Activated CD4-positive, alpha-beta T cell treated with anti-CD3 and anti-CD28 coated beads, Interleukin-2, amount 10 ng/mL, durations not matched to agents 7 days and 5 days (primary cell): ENCODE results near the gene BORCS6. TPM values are rescaled to one million over a fixed set of nuclear protein-coding genes. Genes with fewer than 3 reads are reported as not detected.

Experiments used
- CTCF ChIA-PET: fragments of 350-600 bp; sonication (Branson Sonifier 250); formaldehyde crosslinking; loops from one replicate; lab custom pipeline; 2021; ENCODE audit warnings: antibody characterized with exemption; lab: Charles Lee
- POLR2A ChIA-PET: fragments of 350-600 bp; sonication (Branson Sonifier 250); formaldehyde crosslinking; loops from one replicate; lab custom pipeline; 2021; ENCODE audit warnings: antibody characterized with exemption; lab: Charles Lee
- DNase-seq: peaks from one replicate; pipeline ENCODE4 v3.0.0-alpha.2; 2020
- H3K27ac Mint-ChIP-seq: one replicate; pipeline ENCODE4 v1.8.0; 2021; ENCODE audit warnings: mild to moderate bottlenecking, moderate library complexity, mixed read lengths
- H3K27me3 Mint-ChIP-seq: one replicate; pipeline ENCODE4 v1.8.0; 2021; ENCODE audit warnings: mixed read lengths
- H3K36me3 Mint-ChIP-seq: one replicate; pipeline ENCODE4 v1.8.0; 2021; ENCODE audit warnings: low read depth, mixed read lengths
- H3K4me1 Mint-ChIP-seq: one replicate; pipeline ENCODE4 v1.8.0; 2021; ENCODE audit warnings: mixed read lengths
- H3K4me3 Mint-ChIP-seq: one replicate; pipeline ENCODE4 v1.8.0; 2021; ENCODE audit warnings: mild to moderate bottlenecking, moderate library complexity, mixed read lengths
- H3K9me3 Mint-ChIP-seq: one replicate; pipeline ENCODE4 v1.8.0; 2021; ENCODE audit warnings: mixed read lengths
- total RNA-seq, 2 experiments: library from RNA; stranded (reverse); gene quantifications; one replicate each; pipeline ENCODE4 v1.2.3, GENCODE V29; 2021

The BORCS6 gene
- total RNA-seq = 10 to 100 TPM; 12.2 to 12.9 TPM

DNA sequence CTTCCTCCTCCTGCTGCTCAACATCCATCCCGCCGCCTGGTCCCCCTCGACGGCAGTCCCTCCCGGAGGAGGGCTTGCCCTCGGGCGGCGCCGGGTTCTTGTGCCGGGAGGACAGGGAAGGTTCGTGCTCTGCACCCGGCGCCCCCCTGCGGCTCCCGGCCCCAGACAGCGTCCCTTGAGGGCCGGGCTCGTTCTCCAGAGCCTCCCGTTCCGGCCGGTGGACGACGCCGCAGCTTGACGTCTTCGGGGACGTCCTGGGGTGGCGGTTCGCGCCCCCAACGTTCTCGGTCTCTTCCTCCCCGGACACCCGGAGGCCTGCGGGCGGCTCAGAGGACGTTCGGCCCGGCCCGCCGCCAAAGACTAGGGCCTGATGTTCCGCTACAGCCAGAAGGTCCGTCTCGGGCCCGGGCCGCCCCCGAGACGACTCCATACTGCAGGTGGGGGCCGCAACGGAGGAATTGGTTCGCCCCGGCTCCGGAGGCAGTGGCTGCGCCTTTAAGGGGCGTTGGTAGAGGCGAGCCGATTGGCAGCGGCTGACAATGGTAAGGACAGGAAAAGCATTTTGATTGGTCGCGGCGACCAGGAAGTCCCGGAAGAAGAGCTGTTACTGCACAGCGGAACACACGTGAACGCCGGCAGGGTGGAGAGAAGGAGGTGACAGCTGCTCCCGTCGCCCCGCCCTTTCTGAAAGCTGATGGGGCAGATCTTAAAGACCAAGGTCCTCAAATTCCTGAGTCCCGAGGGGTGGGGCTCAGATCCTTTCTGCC lies at the start of gene BORCS6:
TSS of gene BORCS6 (minus strand) at position 470 of the 767 bp plus-strand sequence. CDS start at position 430, 40 bp downstream.
- Mint-ChIP-seq H3K9me3 (no peaks in the 10 kb centered on the region), H3K4me3 (no peak within 1 kb of the TSS), H3K27me3 (no peaks in the 10 kb centered on the region), H3K4me1 (peaks cover 11% of the 10 kb centered on the region), H3K36me3 (no peaks in the 10 kb centered on the region), H3K27ac (peak within 1 kb of the TSS; percentile 42)
- peak; percentile 97 for DNase-seq
- ChIA-PET CTCF (interaction anchor here (0.6 to 4.0 kb wide), 17 partner anchors 9 to 596 kb away, joined by 3 to 16 read pairs (median 4); partner anchors contain the start of genes ALOXE3, AURKB, CTC1 and PFAS), POLR2A (interaction anchor here (0.6 to 2.7 kb wide), 5 partner anchors 17 to 574 kb away, joined by 3 to 10 read pairs (median 5); partner anchors contain the start of gene AURKB)

DNA sequence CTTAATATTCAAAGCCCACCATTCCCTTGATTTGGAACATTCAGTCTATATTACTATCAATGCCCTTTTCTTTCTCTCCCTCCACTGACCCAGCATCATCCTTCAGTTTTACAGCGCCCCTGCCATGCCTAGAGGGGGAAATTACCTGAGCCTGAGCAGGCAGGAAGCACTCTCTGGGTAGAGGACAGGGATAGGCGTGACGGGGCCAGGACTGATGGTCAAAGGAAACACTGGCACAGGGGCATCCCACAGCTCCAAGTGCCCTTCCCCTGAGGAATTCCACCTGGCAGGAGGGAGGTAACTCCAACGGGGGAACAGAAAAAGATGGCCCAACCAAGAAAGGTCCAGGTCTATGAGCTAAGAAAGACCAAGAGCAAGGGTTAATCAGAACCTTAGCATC lies 47.9 kb upstream of the BORCS6 start:
- no peaks in the 10 kb centered on the region for H3K27me3 Mint-ChIP-seq
- peaks cover 11% of the 10 kb centered on the region for H3K4me1 Mint-ChIP-seq
- no peak for DNase-seq
- H3K36me3 Mint-ChIP-seq = peaks cover 63% of the 10 kb centered on the region
- H3K9me3 Mint-ChIP-seq = no peaks in the 10 kb centered on the region
- no peak overlapping the region for H3K4me3 Mint-ChIP-seq
- ChIA-PET POLR2A (interaction anchor here (0.6 kb wide), 1 partner anchor 10 kb away, joined by 5 read pairs; the partner anchor contains the start of gene CTC1), CTCF (interaction anchor here (0.8 to 1.6 kb wide), 4 partner anchors 15 to 104 kb away, joined by 3 to 9 read pairs (median 4); partner anchors contain the start of genes AURKB and SLC25A35)
- no peak overlapping the region for H3K27ac Mint-ChIP-seq

DNA sequence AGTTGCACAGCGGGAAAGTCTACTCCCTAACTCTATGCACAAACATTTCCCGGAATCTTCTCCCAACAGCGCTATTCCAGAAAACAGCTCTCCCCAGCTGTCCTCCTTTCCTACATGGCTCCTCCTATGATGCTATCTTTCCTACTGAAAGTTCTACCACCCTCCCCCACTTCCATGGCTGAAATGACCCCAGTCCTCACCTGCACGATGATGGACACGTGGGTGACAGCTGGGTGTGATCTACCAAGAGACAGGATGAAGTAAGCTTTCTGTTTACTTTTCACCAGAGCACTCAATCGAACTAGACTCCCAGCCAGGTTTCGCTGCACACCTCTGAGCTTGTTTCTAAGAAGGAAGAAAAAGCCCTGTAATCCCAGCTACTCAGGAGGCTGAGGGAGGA lies 47.2 kb upstream of the BORCS6 start:
- Mint-ChIP-seq H3K27me3 (no peaks in the 10 kb centered on the region), H3K27ac (no peak overlapping the region), H3K4me1 (peaks cover 7% of the 10 kb centered on the region), H3K36me3 (peaks cover 63% of the 10 kb centered on the region), H3K9me3 (no peaks in the 10 kb centered on the region), H3K4me3 (no peak overlapping the region)
- no peak for DNase-seq
- ChIA-PET POLR2A (interaction anchor here (0.6 kb wide), 1 partner anchor 11 kb away, joined by 5 read pairs; the partner anchor contains the start of gene CTC1), CTCF (interaction anchor here (1.0 to 1.6 kb wide), 3 partner anchors 14 to 103 kb away, joined by 4 to 9 read pairs (median 4); partner anchors contain the start of gene SLC25A35)

DNA sequence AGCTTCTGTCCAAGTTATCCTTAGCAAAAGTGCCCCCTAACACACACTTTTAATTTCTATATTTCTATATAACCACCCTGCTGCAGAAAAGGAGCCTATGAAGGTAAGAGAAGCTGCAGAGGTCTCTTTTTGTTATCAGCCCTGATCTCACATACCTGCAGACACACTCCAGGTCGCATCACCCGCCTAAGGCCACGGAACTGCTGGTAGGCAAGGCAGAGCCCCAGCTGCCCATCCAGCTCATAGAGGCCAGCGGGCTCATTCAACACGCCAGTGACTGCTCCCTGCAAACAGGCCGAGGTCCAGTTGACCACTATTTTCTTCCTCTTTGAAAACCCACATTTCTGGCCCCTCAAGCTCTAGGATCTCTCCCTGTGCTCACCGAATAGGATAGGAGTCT lies 45.7 kb upstream of the BORCS6 start:
- CTCF ChIA-PET = interaction anchor here (0.6 to 1.6 kb wide), 5 partner anchors 8 to 45 kb away, joined by 3 to 5 read pairs (median 3); partner anchors contain the start of gene CTC1
- H3K27ac Mint-ChIP-seq = no peak overlapping the region
- H3K36me3 Mint-ChIP-seq = peaks cover 69% of the 10 kb centered on the region
- no peaks in the 10 kb centered on the region for H3K27me3 Mint-ChIP-seq
- peaks cover 7% of the 10 kb centered on the region for H3K4me1 Mint-ChIP-seq
- no peak for DNase-seq
- no peak overlapping the region for H3K4me3 Mint-ChIP-seq
- POLR2A ChIA-PET = no interaction called here
- H3K9me3 Mint-ChIP-seq = no peaks in the 10 kb centered on the region

DNA sequence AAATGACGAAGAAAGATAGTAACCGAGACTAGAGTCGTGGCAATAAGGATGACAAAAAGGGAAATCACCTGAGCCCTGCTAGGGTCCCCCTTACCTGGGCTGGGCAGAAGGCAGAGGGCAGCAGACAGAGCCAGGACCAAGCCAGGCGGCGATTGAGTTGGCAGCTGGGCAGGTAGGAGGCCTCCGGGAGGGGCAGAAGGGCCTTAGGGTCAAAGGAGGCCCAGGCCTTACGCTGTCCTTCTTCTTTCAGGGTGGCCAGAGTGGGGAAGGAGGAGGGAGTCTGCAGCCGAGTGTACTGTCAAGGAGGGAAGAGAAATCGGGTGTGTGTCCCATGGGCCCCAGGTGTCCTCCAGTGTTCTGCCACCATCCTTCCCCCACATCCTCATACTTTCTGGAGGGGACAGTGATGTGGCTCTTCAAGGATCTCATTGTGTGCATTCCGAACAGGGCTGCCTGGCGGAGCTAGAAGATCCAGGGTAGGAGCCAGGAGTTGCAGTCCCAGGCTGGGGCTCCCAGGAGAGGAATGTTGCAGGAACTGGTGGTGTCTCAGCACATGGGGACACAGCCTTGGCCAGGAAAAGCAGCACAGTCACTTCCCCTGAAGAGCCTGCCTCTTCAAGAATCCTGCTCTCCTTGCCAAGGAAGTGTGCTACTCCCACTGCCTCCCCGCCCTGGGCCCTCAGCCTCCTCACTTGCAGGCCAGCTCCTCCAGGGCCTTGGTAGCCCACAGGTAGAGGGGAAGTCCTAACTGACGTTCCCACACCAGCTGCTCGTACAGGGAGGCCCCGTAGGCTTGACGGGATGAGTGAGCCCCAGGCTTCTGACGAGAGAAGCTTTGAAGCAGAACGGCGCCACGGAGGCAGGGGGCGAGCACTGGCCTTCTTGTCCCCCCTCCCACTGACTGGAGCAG lies 44.6 kb upstream of the BORCS6 start:
- Mint-ChIP-seq H3K36me3 (peaks cover 74% of the 10 kb centered on the region), H3K4me3 (no peak overlapping the region), H3K27ac (no peak overlapping the region), H3K27me3 (no peaks in the 10 kb centered on the region), H3K9me3 (no peaks in the 10 kb centered on the region), H3K4me1 (peaks cover 5% of the 10 kb centered on the region)
- POLR2A ChIA-PET = no interaction called here
- CTCF ChIA-PET = interaction anchor here (0.6 to 1.6 kb wide), 5 partner anchors 7 to 46 kb away, joined by 3 to 5 read pairs (median 3); partner anchors contain the start of gene CTC1
- no peak for DNase-seq

DNA sequence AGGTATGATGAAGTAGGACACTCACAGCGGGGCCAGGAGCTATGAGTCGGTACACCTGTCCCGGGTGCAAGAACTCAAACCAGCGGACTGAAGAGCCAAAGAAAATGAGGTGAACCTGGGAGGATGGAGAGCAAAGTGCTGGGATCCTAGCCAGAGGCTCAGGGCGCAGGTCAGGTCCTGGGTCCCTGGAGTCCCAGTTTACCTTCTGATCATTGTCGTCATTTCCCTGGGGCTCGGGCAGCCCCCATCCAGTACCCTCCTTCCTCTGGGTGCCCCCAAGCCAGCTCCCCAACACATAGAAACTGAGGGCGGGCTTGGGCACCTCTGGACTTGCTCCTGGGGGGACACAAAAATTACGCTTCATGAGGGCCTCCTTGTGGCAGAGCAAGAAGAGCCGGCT lies 41.7 kb upstream of the BORCS6 start:
- CTCF ChIA-PET = interaction anchor here (1.2 to 1.9 kb wide), 3 partner anchors 10 to 15 kb away, joined by 3 to 6 read pairs (median 6); no protein-coding TSS in a partner anchor
- Mint-ChIP-seq H3K27me3 (no peaks in the 10 kb centered on the region), H3K27ac (no peak overlapping the region), H3K4me1 (peaks cover 16% of the 10 kb centered on the region), H3K36me3 (peaks cover 82% of the 10 kb centered on the region), H3K4me3 (no peak overlapping the region), H3K9me3 (no peaks in the 10 kb centered on the region)
- POLR2A ChIA-PET = no interaction called here
- no peak for DNase-seq

DNA sequence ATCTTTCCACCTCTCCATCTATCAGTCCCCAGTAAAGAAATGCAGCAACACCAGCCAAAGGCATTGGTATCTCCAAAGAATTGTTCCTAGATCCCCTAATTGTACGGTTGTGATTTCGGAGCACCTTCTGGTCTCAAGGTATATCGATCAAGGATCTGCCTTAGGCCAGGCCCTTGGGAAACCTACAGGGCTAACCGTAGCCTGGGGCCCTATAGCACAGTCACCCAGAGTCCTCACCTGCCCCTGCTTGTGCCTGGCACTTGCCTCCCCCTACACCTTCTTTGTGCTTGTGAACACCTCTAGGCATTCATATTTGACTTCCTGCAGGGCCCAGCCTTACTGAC lies 37.2 kb upstream of the BORCS6 start:
- Mint-ChIP-seq H3K36me3 (peaks cover 61% of the 10 kb centered on the region), H3K4me3 (peak overlapping the region; percentile 54), H3K4me1 (peaks cover 53% of the 10 kb centered on the region), H3K9me3 (no peaks in the 10 kb centered on the region), H3K27me3 (no peaks in the 10 kb centered on the region), H3K27ac (peak overlapping the region; percentile 88)
- DNase-seq = no peak
- CTCF ChIA-PET = interaction anchor here (0.6 to 1.5 kb wide), 5 partner anchors 8 to 117 kb away, joined by 3 to 5 read pairs (median 3); partner anchors contain the start of gene CTC1
- POLR2A ChIA-PET = interaction anchor here (0.6 to 0.8 kb wide), 2 partner anchors 21 to 28 kb away, joined by 3 to 4 read pairs; partner anchors contain the start of gene CTC1

DNA sequence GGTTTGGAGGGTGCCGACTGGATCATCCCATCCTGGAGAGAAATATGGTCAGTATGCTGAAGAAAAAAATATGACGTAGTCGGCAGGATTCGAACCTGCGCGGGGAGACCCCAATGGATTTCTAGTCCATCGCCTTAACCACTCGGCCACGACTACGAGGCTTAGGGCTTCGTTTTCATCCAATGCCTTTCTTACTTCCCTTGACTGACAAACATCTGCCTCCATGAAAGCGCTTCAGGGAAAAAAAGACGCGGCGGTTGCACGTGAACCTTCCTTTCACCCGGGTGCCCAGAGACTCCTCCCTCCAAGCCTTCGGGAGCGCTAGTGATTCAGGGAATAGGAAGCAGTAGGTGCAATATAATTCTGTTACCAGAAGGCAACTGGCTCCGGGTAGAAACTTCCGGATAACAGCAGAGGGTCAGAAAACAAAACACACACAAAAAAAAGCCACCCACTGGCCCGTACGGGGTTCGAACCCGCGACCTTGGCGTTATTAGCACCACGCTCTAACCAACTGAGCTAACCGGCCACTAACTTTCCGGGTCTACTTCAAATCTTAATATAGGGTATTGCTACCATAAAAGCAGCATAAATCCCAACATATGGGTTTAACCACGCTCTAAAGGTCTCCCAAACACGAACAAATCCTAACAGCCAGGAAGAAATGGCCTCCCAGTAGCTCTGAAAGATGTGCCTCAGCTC lies 36.7 kb upstream of the BORCS6 start:
- ChIA-PET CTCF (interaction anchor here (0.8 to 1.5 kb wide), 6 partner anchors 9 to 157 kb away, joined by 3 to 5 read pairs (median 4); partner anchors contain the start of gene CTC1), POLR2A (interaction anchor here (0.6 to 0.8 kb wide), 3 partner anchors 21 to 32 kb away, joined by 3 to 9 read pairs (median 4); partner anchors contain the start of gene CTC1)
- Mint-ChIP-seq H3K4me1 (peaks cover 55% of the 10 kb centered on the region), H3K9me3 (no peaks in the 10 kb centered on the region), H3K27me3 (no peaks in the 10 kb centered on the region), H3K36me3 (peaks cover 57% of the 10 kb centered on the region), H3K4me3 (peak overlapping the region; percentile 54), H3K27ac (peak overlapping the region; percentile 88)
- peak; percentile 42 for DNase-seq

DNA sequence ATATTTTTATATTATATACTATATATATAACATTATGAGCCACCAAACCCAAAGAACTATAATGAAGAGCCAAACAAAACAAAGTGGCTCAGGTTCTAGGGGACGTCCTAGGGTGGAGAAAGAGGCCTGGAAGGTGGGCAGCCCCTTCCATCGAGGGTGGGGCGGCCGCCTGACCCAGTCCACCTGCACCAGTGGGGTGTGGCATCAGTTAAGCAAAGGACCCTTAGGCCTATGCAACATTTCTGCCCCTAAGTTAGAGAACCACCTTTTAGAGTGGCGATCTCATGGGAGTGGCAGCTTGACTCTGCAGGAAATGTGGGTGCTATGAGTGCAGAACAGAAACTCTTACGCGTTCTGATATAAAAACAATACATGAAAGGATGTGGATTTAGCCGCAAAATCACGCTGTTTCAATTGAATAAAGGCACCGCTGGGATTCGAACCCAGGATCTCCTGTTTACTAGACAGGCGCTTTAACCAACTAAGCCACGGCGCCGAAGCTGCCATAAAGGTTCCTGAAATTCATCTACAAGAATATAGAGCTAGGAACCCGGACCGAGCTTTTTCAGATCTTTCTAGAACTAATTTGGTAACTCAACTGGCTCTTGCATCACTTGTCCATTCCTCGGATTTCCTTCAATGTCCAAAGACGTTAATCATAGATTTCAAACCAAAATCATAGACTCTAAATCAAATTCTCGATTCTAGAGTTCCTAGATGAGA lies 36.0 kb upstream of the BORCS6 start:
- Mint-ChIP-seq H3K27ac (peak overlapping the region; percentile 88), H3K27me3 (no peaks in the 10 kb centered on the region), H3K4me1 (peaks cover 59% of the 10 kb centered on the region), H3K9me3 (no peaks in the 10 kb centered on the region), H3K36me3 (peaks cover 51% of the 10 kb centered on the region), H3K4me3 (peak overlapping the region; percentile 54)
- CTCF ChIA-PET = interaction anchor here (1.1 to 1.5 kb wide), 4 partner anchors 22 to 158 kb away, joined by 3 to 4 read pairs (median 4); partner anchors contain the start of genes CTC1 and PFAS
- POLR2A ChIA-PET = interaction anchor here (0.6 kb wide), 1 partner anchor 31 kb away, joined by 9 read pairs; no protein-coding TSS in a partner anchor
- peak; percentile 83 for DNase-seq

DNA sequence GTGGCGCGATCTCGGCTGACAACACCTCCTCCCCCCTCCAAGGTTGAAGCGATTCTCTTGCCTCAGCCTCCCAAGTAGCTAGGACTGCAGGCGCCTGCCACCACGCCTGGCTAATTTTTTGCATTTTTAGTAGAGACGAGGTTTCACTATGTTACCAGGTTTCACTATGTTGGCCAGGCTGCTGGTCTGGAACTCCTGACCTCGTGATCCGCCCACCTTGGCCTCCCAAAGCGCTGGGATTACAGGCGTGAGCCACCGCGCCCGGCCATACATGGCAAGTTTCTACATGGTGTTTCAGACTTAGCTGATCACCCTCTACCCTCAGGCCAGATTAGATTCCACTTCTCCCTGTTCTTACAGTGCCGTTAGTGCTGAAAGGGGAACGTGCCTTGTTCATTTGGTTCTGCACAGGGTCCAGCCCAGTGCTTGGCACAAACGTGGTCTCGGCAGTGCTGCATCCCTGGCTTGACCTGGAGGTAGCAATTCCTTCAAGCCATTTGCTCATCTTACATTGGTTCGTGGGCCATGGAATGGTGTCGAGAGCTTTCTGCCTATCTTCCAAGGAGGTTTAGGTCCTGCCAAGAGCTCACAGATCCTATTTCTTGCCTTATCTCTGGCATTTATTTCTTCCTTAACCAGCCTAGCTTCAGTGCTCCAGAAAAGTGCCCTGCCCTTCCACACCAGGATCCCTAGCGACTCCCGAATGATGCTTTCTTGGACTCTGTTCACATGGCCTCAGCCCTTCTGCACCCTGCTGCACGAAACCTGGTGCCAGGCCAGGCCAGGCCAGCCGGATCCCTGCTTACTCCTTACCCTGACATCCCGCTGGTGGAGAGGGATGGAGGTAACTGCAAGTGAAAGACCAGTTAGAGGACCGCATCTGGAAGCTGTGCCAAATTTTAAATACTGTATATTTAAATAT lies 35.2 kb upstream of the BORCS6 start:
- CTCF ChIA-PET = interaction anchor here (1.1 to 3.1 kb wide), 4 partner anchors 24 to 132 kb away, joined by 4 to 12 read pairs (median 6); partner anchors contain the start of genes PFAS and SLC25A35
- no peaks in the 10 kb centered on the region for H3K27me3 Mint-ChIP-seq
- peaks cover 49% of the 10 kb centered on the region for H3K36me3 Mint-ChIP-seq
- peaks cover 66% of the 10 kb centered on the region for H3K4me1 Mint-ChIP-seq
- no peak for DNase-seq
- POLR2A ChIA-PET = interaction anchor here (0.7 kb wide), 2 partner anchors 23 to 1457 kb away, joined by 3 to 7 read pairs; partner anchors contain the start of gene CTC1
- no peaks in the 10 kb centered on the region for H3K9me3 Mint-ChIP-seq
- peak overlapping the region; percentile 84 for H3K27ac Mint-ChIP-seq
- peak overlapping the region; percentile 44 for H3K4me3 Mint-ChIP-seq
